Measurements from ENCODE around the gene TNFSF8. TPM values are rescaled to one million over a fixed set of nuclear protein-coding genes. Genes with fewer than 3 reads are reported as not detected.

Gene TNFSF8
- total RNA-seq, 1 donor from 2014 or later: 5.3 TPM

GRCh38 chr9:114869845-114870244 is 60.5 kb downstream of the TNFSF8 start:
- no peak for DNase-seq (ENCODE audit: low spot score)

- no peak for DNase-seq (ENCODE audit: low spot score)
Observed at GRCh38 chr9:114869378-114869777, 61.0 kb downstream of the TNFSF8 start.

DNA sequence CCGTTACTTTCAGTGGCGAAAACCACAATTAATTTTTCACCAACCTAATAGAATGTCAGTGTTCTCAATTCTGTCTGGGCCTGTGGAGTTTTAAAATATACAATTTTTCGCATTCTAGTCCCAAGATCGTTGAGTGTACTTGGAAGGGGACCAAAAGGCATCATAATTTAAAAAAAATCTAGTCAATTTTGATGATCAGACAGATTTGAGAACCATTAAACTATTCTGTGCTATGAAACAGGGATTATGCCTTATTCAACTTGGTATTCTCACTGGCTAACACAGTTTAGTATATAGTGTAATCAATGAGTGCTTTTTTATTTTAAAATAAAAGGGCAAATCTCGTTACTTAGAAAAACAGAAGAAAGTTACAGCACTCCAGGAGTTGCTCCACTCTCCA is 63.1 kb downstream of the TNFSF8 start:
- DNase-seq (ENCODE audit: low spot score): no peak

- no peak for DNase-seq (ENCODE audit: low spot score)
Observed at GRCh38 chr9:114864471-114864870, 65.9 kb downstream of the TNFSF8 start.

DNA sequence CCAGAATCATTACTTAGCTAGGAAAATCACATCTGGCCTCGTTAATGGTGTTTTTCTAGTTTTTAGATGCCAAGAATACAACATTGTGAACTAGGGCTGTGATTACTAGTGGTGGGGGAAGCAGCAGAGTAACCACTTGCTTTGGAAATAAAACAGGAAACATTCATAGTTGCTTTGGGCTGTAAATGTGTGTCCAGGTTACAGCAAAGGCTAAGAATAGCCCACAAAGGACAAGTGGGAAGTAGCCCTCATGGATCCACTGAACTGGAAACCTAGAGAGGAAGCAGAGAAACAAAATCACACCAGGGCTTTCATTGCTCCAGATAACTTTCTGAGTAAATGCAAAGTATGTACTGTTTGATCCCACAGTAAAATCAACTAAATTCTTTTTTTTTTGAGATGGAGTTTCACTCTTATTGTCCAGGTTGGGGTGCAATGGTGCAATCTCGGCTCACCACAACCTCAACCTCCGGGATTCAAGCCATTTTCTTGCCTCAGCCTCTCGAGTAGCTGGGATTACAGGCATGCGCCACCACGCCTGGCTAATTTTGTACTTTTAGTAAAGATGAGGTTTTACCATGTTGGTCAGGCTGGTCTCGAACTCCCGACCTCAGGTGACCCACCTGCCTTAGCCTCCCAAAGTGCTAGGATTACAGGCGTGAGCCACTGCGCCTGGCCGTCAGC is 68.3 kb downstream of the TNFSF8 start:
- no peak for DNase-seq (ENCODE audit: low spot score)

- no peak for DNase-seq (ENCODE audit: low spot score)
Observed at GRCh38 chr9:114861273-114861672, 69.1 kb downstream of the TNFSF8 start.

DNA sequence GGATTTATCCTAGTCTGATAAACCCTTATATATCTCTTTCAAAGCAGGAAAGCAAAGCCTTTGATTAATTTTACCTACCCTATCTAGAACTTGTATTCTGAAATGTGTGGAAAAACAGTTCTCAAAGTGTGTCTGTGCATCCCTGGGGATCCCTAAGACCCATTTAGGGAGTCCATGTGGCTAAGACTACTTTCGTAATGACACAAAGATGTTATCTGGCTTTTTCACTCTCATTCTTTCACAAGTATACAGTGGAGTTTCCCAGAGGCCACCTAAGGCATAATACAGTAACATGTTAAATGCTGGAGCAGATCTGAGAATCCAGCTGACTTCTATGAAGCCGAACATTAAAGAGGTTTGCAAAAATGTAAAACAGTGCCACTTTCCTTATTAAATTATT is 70.2 kb downstream of the TNFSF8 start:
- DNase-seq (ENCODE audit: low spot score): no peak

GRCh38 chr9:114856942-114857315 is 73.5 kb downstream of the TNFSF8 start:
- no peak for DNase-seq (ENCODE audit: low spot score)

DNA sequence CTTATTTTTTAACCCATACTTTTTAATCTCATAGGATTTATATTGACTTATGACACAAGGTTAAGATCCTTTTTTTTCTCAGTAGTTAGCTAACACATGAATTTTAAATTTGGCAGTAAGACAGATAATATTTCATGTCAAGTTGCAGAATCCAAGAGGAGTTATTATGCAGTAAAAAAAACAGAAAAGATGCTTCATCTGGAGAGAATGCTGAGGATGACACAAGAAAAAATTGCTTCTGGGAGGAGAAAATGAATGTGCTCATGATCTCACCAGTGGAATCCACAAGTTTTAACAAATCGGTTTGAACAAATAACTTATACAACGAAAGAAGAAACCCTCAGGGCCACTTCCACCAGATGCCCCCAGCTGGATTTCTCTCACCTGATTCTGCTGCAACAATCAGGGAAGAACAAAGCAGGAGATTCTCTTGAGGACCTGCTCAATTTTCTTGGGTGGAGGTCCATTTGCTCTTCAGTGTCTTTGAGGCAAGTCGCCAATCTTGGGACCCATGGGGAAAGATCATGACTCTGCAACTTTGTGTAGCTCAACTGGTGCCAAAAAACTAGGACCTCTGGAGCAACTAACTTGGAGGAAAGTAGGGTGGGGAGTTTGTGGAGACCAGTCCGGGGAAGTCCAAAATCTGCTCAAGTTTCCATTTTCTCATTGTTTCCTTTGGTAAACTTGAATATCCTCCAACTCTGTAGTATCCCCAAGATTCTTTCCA is 74.0 kb downstream of the TNFSF8 start:
- DNase-seq (ENCODE audit: low spot score): peak; percentile 69

DNA sequence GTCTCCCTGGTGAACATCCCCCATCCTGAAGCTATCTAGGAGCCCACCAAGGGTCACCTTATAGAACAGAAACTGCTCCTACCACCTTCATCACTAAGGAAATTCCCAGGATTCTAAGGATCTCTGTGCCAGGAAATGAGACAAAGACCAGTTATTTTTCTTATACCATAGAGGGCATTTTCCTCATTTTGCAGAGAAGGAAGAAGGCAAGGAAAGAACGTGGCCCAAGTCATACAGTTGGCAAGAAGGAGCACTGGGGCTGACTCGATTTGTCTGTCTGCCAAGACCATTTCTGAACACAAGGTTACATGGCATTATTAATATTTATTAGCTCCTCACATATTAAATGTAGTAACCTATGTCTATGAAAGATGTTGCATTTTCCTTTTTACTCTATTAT is 74.9 kb downstream of the TNFSF8 start:
- DNase-seq (ENCODE audit: low spot score): no peak

DNA sequence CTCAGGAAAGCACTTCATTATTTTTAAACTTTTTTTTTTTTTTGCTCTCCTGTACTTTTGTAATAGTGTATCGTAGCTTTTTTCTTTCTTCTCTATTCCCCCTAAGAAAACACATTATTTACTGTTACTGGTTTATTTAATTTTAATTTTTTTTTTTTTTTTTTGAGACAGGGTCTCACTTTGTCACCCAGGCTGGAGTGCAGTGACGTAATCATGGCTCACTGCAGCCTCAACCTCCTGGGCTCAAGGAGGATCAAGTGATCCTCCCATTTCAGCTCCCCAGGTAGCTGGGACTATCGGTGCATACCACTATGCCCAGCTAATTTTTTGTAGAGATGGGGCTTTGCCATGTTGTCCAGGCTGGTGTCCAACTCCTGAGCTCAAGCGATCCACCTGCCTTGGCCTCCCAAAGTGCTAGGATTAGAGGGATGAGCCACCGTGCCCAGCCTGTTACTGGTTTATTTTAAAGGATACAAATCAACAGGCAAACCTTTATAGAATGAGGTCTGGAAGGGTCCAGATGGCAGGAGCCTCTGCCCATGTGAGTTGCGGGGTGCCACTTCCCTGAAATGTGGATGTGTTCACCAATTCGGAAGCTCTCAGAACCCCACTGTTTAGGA is 75.5 kb downstream of the TNFSF8 start:
- no peak for DNase-seq (ENCODE audit: low spot score)

DNA sequence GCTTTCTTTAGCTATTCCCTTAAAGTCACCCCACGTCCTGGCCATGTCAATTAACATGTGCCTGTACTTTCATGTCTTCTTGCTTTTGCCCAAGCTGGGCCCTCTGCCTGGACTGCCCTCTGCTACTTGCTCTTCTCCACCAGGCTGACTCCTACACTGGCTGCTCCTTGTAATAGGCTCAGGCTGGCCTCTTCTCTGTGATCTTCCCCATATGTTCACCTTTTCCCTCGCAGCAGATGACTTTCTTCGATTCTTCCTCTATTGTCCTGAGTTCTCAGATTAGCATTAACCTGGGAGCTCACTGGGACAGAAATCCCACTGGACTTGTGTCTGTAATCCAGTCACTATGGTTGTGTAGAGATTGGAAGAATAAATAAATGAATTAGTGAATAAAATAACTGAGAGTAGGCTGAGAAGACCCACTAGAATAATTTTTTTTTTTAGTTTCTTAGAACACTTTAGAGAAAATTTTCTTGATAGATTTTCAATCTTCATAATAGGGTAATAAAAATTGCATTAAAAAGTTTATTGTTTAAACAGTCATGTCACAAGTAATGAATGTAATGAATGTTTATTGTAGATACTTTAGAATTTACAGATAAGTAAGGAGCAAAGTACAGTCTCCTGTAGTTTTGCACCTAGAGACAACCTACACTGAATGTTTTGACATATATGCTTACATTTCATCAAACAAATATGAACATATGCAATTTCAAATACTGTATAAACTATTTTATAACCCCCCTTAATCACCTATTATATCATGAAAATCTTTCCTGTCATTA is 77.1 kb downstream of the TNFSF8 start:
- DNase-seq (ENCODE audit: low spot score): no peak

- peak; percentile 72 for DNase-seq (ENCODE audit: low spot score)
Observed at GRCh38 chr9:114852050-114852594, 78.3 kb downstream of the TNFSF8 start.

- no peak for DNase-seq (ENCODE audit: low spot score)
Observed at GRCh38 chr9:114851306-114851705, 79.1 kb downstream of the TNFSF8 start.

Other genes with a start within 250 kb of the TNFSF8 start
- not detected for gene TEX48, start 248.4 kb downstream of the TNFSF8 start, total RNA-seq (ENCODE audit: insufficient read depth, low replicate concordance)
- 4.3 TPM for gene TNFSF15, start 124.6 kb downstream of the TNFSF8 start, total RNA-seq (ENCODE audit: insufficient read depth, low replicate concordance)
- 437 TPM for gene TNC, start 187.6 kb upstream of the TNFSF8 start, total RNA-seq (ENCODE audit: insufficient read depth, low replicate concordance)